Small intestine (tissue), 7 donors: Measurements from ENCODE around the gene GZF1. TPM values are rescaled to one million over a fixed set of nuclear protein-coding genes. Genes with fewer than 3 reads are reported as not detected.

Experiments used
- DNase-seq, 2 donors: peaks; one replicate each; pipeline versions ENCODE4 v3.0.0 to v3.0.0-alpha.2; 2013
- FAIRE-seq: peaks from 2 replicates; lab custom pipeline; 2012; peaks lifted over from hg19 to GRCh38; lab: Jason Lieb, UNC
- H3K27ac ChIP-seq, 3 donors: one replicate each; pipeline ENCODE4 v1.5.1; 2013; ENCODE audit warnings: low read length in 2 of 3, mild to moderate bottlenecking in 2 of 3, control low read depth in 1 of 3, inconsistent platforms in 1 of 3, low read depth in 1 of 3, moderate library complexity in 1 of 3
- H3K27me3 ChIP-seq, 3 donors: one replicate each; pipeline ENCODE4 v1.6.1; 2013; ENCODE audit warnings: low read length in 3 of 3, inconsistent platforms in 1 of 3; ENCODE audit not compliant: control insufficient read depth in 3 of 3, insufficient read depth in 3 of 3
- H3K36me3 ChIP-seq, 3 donors: one replicate each; pipeline ENCODE4 v1.6.1; 2013; ENCODE audit warnings: low read length in 3 of 3, inconsistent platforms in 1 of 3, low read depth in 1 of 3, mild to moderate bottlenecking in 1 of 3, moderate library complexity in 1 of 3; ENCODE audit not compliant: control insufficient read depth in 3 of 3, insufficient read depth in 2 of 3
- H3K4me1 ChIP-seq, 3 donors: one replicate each; pipeline ENCODE4 v1.6.1; 2013; ENCODE audit warnings: low read length in 2 of 3, inconsistent platforms in 1 of 3, low read depth in 1 of 3, mild to moderate bottlenecking in 1 of 3, moderate library complexity in 1 of 3; ENCODE audit not compliant: control insufficient read depth in 3 of 3, insufficient read depth in 2 of 3
- H3K4me3 ChIP-seq, 3 donors: one replicate each; pipeline ENCODE4 v1.5.1; 2013; ENCODE audit warnings: low read length in 3 of 3, control low read depth in 1 of 3, inconsistent platforms in 1 of 3, low read depth in 1 of 3, mild to moderate bottlenecking in 1 of 3, moderate library complexity in 1 of 3
- H3K9me3 ChIP-seq, 2 donors: one replicate each; pipeline ENCODE4 v1.6.1; 2013; ENCODE audit warnings: low read depth in 1 of 2, low read length in 1 of 2; ENCODE audit not compliant: control insufficient read depth in 2 of 2, insufficient read depth in 1 of 2
- WGBS, 3 donors: extraction: QIAGEN DNeasy Blood & Tissue Kit; methylation state at CpG; one replicate each; pipeline ENCODE4 v1.1.7; 2013; 5-methylcytosine and 5-hydroxymethylcytosine counted together
- polyA plus RNA-seq, 4 donors: library from polyadenylated mRNA; stranded (reverse) in 3 of 4; unstranded in 1 of 4; fragments of 200-250 nt in 3 of 4; fragments of 120-200 nt in 1 of 4; gene quantifications; one replicate each; pipeline versions ENCODE4 v1.2.1 to v1.2.3, GENCODE V29; 2013
- donor health status: healthy with polysubstance abuse.
- donor health status: control.
- donor health status: control.
- donor health status: Bipolar disorder and iron deficiency.
- donor health status: healthy.

Gene GZF1
- polyA plus RNA-seq, 4 donors, result 3.2 to 8.3 (median 4.8) TPM

DNA sequence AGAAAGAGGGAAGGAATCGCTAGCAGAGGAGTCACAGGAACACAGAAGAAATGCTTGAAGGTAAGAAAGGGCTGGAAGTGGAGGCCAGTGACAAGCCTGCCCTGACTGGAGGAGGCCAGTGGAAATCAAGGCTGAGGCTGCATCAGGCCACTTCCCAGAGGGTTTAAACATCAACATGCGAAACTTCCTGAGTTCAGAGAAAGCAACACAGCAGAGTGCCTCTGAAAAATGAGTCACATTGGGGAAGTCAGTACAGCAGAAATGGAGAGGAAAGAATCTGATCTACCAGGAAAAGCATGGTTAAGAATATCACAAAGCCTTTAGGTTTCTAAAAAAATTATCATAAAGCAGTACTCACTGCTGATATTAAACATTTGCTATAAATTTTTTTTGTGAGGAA is 36.0 kb downstream of the GZF1 start:
- Histone ChIP-seq H3K27me3 (no peaks in the 10 kb centered on the region), H3K36me3 (peaks cover 12 to 16% (median 13%) of the 10 kb centered on the region in 3 donors), H3K4me3 (no peak overlapping the region), H3K4me1 (no peaks in the 10 kb centered on the region), H3K9me3 (no peaks in the 10 kb centered on the region), H3K27ac (no peak overlapping the region)
- DNase-seq (no peak), FAIRE-seq (no peak)
- 77 to 98% (median 86%) methylated on average over 2 of the region's 2 CpGs for WGBS, 3 donors

DNA sequence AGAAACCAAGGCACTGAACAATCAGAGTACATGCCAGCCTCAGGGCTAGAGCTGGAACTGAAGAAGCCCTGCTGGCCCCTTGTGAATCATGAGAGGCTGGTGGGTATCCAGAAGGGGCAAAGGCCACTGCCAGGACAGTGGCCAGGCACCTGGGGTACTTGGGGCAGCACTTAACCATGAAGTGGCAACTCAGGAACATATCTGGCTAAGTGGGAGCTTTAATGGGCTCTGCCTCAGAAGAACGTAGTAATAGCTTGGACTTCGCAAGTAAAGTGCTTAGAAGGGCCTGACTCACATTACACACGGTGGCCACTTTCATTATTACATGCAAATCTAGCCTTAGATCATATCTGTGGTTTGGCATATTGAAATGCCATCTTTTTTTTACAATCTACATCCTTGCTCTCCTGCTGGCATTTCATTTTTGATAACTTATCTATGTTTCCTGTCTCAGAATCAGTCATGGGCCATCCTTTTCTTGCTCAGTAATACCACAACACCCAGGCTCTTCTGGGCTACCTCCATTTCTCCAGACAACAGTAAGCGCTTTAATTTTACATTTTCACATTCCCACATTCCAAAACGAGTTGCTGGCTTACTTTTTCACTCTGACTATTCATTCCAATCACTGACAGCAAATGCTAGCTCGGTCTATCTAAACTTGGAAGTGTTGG is 37.7 kb downstream of the GZF1 start:
- WGBS, 3 donors, result 63 to 75% (median 70%) methylated on average over 6 of the region's 6 CpGs
- Histone ChIP-seq H3K36me3 (peaks cover 4 to 5% (median 4%) of the 10 kb centered on the region in 3 donors), H3K9me3 (no peaks in the 10 kb centered on the region), H3K4me1 (peaks cover 0 to 2% (median 0%) of the 10 kb centered on the region in 3 donors), H3K27me3 (no peaks in the 10 kb centered on the region), H3K27ac (no peak overlapping the region), H3K4me3 (no peak overlapping the region)
- no peak for DNase-seq
- no peak for FAIRE-seq

DNA sequence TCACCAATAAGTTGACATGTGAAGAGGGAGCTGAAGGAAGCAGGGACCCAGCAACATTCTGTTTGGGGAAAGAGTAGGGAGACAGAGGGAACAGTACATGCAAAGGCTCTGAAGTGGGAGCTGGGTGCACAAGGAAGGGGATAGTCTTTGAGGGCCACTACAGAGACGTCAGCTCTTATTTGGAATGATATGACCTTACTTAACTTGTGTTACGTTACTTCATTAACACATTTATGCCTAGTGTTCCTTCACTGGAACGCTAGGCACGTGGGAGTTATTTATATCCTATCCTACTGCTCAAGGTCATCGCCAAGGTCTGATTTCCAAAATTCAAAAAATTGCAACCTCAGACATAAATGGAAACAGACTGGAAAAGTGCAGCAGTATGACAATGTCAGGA is 39.1 kb downstream of the GZF1 start:
- WGBS, 3 donors, result 89 to 90% (median 90%) methylated on average over 5 of the region's 5 CpGs
- peaks cover 0 to 2% (median 0%) of the 10 kb centered on the region in 3 donors for H3K4me1 ChIP-seq

DNA sequence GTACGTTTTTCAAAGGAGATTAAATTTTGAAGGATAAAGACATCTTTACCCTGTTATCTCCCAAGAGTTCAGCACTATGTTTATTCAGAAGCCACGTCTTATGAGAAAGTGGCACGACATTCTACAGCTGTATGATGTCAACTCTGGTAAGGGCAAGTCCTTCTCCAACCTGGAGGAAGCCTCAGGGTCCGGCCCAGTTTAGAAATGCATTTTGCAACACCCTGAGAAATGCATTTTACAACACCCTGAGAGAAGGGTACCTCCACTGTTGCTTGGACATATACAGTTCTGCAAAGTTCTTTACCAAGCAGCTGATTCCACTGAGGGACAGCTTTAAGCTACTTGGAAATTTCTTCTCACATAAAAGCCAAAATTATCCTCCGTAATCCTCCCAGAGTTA is 41.8 kb downstream of the GZF1 start:
- no peak for FAIRE-seq

More for the DNA sequence above, 39.1 kb downstream of the GZF1 start:
- no peak for FAIRE-seq
- DNase-seq, result no peak
- Histone ChIP-seq H3K27me3 (no peaks in the 10 kb centered on the region), H3K4me3 (no peak overlapping the region), H3K27ac (no peak overlapping the region), H3K36me3 (peaks cover 0 to 5% (median 2%) of the 10 kb centered on the region in 3 donors), H3K9me3 (no peaks in the 10 kb centered on the region)

DNA sequence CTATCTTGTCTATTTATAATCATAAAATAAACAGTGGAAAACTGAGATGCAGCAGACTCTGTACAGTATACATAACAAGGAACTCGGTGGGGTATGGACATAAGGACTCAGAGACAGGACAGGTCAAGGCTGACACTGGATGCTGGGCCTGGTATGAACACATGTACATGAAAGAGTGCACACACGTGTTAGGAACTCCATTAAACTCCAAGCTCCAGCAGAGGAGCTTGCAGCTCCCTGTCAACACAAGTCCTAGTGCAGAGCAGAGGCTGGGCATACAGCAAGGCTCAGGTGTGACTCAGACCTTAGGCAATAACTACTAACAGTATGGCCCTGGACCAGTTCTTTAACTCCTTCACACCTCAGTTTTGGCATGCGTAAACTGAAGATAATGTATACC is 42.2 kb downstream of the GZF1 start:
- WGBS, 3 donors, result 45 to 66% (median 63%) methylated on average over 3 of the region's 3 CpGs
- no peak overlapping the region for H3K27ac ChIP-seq
- peaks cover 0 to 5% (median 2%) of the 10 kb centered on the region in 3 donors for H3K36me3 ChIP-seq
- no peak for FAIRE-seq
- no peaks in the 10 kb centered on the region for H3K27me3 ChIP-seq
- no peaks in the 10 kb centered on the region for H3K9me3 ChIP-seq
- peaks cover 0 to 2% (median 0%) of the 10 kb centered on the region in 3 donors for H3K4me1 ChIP-seq
- no peak overlapping the region for H3K4me3 ChIP-seq
- DNase-seq, result peak in 1 of 2 donors; percentile 10

More for the DNA sequence above, 41.8 kb downstream of the GZF1 start:
- H3K4me1 ChIP-seq, result peaks cover 0 to 2% (median 0%) of the 10 kb centered on the region in 3 donors
- no peak overlapping the region for H3K27ac ChIP-seq
- WGBS, 3 donors, result 72 to 86% (median 81%) methylated on average over 5 of the region's 5 CpGs
- H3K36me3 ChIP-seq, result peaks cover 0 to 3% (median 2%) of the 10 kb centered on the region in 3 donors
- no peaks in the 10 kb centered on the region for H3K9me3 ChIP-seq
- no peak overlapping the region for H3K4me3 ChIP-seq
- DNase-seq, result no peak
- no peaks in the 10 kb centered on the region for H3K27me3 ChIP-seq

DNA sequence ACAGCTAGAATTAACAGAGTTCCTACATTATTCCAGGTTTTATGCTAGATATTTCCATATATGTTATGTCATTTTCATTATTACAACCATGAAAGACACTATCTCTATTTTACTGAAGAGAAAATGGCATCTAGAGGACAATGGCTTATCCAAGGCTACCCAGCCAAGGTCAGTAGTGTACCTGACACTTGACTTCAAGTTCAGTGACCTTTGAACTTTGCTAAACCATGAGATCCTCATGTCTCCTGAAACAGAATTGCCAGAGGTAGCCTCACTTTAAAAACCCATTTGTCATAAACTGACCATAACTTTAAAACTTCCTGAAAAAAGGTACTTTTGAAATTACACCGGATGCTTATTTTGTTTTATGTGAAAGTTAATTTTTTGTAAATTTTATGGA is 44.9 kb downstream of the GZF1 start:
- Histone ChIP-seq H3K4me3 (no peak overlapping the region), H3K36me3 (peaks cover 0 to 2% (median 0%) of the 10 kb centered on the region in 3 donors), H3K27ac (no peak overlapping the region), H3K4me1 (peaks cover 0 to 2% (median 0%) of the 10 kb centered on the region in 3 donors), H3K27me3 (no peaks in the 10 kb centered on the region), H3K9me3 (no peaks in the 10 kb centered on the region)
- DNase-seq (no peak), FAIRE-seq (no peak)
- WGBS, 3 donors, result 91 to 100% (median 98%) methylated on average over 1 of the region's 1 CpG

DNA sequence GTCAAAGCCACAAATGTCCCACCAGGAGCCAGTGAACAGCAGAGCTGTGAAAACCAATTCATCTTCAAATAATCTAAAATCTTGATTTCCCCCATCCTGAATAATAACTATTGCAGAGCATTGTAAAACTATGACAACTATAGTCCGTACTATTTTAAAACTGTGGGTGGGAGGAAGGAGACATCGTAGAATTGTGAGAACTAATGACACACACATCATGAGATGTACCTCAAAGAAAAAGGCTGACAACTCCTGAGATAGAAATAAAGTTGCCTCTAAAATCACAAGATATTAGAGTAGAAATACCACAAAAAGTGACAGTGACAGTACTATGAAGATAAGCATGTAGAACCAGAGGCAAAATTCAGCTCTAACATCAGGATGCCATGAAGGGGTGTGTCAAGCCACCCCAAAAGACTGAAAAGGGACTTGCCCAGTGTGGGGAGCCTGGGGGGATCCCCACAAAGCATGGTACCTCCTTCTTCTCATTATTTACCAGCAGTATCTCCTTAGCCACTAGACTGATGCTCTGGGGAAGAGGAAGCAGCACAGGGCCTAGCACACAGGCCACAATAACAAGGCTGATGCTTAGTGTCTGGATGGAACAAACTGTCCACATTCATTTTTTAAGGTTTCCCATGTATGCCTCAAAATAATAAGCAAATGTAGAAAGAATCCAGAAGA is 45.9 kb downstream of the GZF1 start:
- peaks cover 0 to 2% (median 0%) of the 10 kb centered on the region in 3 donors for H3K36me3 ChIP-seq
- FAIRE-seq, result no peak

DNA sequence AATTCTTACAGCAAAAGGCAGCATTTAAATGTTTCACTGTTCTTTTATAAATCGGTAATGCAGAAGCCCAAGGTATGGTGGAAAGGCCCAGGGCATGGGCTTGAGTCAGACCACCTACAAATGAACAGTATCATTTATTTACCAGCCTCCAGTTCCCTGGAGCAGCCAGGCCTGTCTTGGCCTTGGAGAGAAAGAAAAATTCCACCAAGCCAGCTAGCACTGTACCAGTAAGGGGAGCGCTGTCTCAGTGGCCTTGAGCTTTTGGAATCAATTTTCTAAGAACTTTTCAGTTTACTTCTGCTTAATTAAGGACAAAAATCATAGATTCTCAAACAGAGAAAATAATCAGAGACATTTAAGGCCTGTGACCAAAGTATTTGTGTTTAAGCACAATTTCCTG is 47.0 kb downstream of the GZF1 start:
- Histone ChIP-seq H3K36me3 (peaks cover 0 to 2% (median 0%) of the 10 kb centered on the region in 3 donors), H3K9me3 (no peaks in the 10 kb centered on the region), H3K4me3 (no peak overlapping the region), H3K4me1 (no peaks in the 10 kb centered on the region), H3K27me3 (no peaks in the 10 kb centered on the region), H3K27ac (no peak overlapping the region)
- DNase-seq (no peak), FAIRE-seq (no peak)
- WGBS, 3 donors, result 90 to 100% (median 92%) methylated on average over 2 of the region's 2 CpGs

More for the DNA sequence above, 45.9 kb downstream of the GZF1 start:
- no peak overlapping the region for H3K4me3 ChIP-seq
- H3K4me1 ChIP-seq, result peaks cover 0 to 2% (median 0%) of the 10 kb centered on the region in 3 donors
- WGBS, 3 donors, result 79 to 90% (median 86%) methylated on average over 2 of the region's 2 CpGs
- DNase-seq, result no peak
- H3K9me3 ChIP-seq, result no peaks in the 10 kb centered on the region
- H3K27me3 ChIP-seq, result no peaks in the 10 kb centered on the region
- H3K27ac ChIP-seq, result no peak overlapping the region
